ENCODE data around the gene DNASE1L2. TPM values are rescaled to one million over a fixed set of nuclear protein-coding genes. Genes with fewer than 3 reads are reported as not detected.
"Not testable (repeated sequence)": the region's sequence is repeated elsewhere in the genome, so short reads cannot be mapped to it uniquely, and the experiment has no call there.

DNASE1L2 gene, protein sequence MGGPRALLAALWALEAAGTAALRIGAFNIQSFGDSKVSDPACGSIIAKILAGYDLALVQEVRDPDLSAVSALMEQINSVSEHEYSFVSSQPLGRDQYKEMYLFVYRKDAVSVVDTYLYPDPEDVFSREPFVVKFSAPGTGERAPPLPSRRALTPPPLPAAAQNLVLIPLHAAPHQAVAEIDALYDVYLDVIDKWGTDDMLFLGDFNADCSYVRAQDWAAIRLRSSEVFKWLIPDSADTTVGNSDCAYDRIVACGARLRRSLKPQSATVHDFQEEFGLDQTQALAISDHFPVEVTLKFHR
- total RNA-seq = 17.3 TPM

DNA sequence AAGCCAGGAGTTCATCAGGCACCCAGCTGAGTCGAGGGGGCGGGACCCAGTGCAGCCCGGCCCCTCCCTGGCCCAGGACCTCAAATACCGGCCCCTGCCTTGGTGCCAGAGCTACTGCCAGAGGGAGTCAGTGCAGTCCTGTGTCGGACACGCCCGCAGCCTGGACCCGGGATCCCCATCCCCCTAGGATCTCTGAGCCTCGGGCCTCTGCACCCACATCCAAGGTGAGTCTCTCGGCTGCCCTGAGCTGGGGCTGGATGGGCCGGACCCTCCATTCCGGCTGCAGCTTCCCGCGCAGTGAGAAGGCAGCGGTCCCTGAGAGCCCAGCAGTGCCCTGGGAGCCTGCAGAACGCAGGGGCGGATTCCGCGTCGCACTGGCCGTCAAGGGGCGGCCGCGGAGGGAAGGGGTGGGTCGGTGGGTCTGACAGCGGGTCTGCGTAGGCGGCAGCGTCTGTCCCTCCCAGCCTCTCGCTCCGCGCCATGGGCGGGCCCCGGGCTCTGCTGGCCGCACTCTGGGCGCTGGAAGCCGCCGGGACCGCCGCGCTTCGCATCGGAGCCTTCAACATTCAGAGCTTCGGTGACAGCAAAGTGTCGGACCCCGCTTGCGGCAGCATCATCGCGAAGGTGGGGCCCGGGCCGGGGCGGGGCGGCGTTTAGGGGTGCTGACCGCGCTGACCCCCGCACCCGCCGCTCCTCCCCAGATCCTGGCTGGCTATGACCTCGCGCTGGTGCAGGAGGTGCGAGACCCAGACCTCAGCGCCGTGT is at the start of gene DNASE1L2:
TSS of gene DNASE1L2 (plus strand) at position 108 of the 765 bp plus-strand sequence. CDS start at position 481, 373 bp downstream.
- no peak for DNase-seq

DNA sequence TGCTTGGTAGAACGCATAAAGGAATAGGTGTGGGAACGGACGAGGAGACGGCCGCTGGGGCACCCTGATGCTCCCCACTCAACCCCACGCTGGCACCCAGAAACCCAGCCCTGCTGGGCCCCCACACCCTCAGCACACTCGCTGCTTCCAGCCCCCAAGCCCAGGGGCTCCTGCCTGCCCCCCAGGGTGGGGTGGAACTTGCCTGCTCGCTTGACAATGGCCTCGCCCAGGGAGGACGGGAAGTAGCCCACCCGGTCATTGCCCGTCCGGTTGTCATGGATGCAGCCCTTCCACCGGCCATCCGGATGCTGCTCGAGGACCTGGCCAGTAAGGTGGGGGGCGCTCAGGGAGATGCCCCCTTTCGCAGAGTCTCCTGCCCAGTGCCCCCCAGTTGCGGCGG is 49.7 kb upstream of the DNASE1L2 start:
- DNase-seq = no peak

DNA sequence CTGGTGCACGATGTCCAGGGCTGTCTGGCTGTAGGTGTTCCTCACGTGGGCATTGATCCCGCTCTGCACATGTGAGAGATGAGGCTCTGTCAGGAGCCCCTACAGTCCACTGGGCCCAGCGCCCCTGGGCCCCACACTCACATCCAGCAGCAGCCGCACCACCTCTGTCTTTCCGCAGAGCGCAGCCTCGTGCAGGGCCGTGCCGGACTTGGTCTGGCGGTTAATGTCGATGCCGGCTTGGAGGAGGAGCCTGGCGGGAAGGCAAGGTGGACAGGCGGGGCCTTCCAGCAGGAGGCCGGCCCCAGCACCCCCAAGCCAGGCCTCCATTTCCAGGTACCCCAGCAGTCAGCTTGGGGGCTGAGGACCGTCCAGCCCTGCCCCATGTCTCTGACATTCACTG is 49.0 kb upstream of the DNASE1L2 start:
- no peak for DNase-seq

DNA sequence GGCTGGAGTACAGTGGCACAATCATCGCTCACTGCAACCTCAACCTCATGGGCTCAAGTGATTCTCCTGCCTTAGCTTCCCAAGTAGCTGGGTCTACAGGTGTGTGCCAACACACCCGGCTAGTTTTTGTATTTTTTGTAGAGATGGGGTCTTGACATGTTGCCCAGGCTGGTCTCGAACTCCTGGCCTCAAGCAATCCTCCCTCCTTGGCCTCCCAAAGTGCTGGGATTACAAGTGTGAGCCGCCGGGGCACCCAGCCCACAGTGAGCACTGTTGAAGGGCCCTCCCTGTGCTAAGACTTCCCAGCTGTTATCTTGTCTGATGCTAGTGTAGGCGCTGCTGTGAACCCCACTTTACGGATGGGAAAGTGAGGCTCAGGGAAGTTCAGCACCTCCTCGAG is 47.8 kb upstream of the DNASE1L2 start:
- no peak for DNase-seq

DNA sequence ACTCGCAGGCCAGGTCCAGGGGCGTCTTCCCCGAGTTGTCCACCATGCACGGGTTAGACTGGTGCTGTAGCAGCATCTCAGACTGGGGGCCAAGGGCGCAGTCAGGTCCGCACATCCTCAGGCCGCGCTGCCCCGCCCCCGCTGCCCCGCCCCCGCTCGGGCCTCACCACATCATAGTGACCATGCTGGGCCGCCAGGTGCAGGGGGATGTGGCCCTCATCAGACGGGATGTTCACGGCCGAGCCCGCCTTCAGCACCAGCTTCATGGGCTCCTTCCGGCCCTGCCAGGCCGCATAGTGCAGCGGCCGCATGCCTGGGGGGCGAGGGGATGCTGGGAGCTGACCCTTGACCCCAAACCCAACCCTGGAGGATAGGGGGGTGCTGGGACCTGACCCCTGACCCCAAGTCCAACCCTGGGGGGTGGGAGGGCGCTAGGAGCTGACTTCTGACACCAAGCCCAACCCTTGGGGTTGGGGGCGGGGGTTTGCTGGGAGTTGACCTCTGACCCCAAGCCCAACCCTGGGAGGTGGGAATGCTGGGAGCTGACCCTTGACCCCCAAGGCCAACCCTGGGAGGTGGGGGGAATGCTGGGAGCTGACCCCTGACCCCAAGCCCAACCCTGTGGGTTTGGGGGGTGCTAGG is 46.9 kb upstream of the DNASE1L2 start:
- no peak for DNase-seq

DNA sequence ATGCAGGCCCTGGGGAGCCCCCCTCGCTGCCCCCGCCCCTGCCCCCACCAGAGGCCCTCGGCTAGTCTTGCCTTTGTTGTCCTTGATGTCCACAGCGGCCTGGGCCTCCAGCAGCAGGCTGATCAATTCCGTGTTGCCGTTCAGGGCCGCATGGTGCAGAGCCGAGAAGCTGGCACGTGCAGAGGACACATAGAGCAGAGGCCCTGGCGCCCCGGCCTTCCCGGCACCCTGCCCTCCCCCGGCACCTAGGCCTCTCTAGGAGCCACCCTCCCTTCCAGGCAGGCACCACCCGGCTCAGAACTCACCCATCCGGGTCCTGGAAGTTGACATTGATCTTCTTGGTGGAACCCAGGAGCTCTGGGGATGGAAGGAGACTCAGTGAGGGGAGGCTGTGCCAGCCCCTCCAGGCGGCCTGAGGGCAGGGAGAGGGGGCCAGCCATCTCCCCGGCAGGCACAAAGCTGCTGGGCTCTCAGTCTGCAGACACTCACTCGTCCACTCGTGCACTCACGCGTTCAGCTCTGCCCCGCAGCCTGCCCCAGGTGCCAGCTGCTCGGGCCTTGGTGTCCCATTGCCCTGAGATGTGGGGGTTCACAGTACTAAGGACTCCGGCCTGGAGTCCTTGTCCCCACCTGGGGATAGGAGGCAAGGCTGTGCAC is 46.1 kb upstream of the DNASE1L2 start:
- no peak for DNase-seq

DNA sequence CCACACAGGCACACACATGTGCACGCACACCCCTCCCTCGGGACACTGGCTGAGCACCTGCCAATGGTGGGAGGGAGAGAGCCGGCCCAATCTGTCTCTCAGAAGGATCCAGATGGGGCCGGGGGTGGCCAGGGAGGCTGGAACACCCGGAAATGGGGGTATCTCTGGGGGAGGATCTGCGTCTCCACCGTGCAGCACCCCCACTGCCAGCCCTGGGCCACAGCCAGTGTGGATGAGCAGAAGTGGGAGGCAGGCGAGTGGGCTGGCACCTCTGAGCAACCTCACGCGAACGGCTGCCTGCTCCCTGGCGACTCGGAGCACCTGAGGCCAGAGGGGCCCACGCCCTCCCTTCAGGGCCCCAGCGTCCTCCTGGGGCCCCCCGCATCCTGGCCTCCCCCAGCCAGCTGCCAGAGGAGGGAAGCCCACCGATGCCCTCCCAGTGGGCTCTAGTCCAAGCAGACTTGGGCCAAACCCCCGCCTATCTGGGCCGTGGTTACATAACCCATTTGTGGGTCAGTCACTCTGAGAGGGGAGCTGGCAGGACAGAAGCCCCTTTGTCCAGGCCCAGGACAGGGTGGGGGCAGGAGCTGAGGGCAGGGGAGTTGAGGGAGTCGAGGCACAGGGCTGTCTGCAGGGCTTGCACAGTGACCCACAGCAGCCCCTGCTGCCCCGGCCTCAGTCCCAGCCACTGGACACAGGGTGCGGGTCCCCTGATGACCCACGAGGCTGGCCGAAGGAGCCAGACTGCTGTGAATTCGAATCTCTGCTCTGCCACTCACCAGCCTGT is 45.4 kb upstream of the DNASE1L2 start:
- no peak for DNase-seq

DNA sequence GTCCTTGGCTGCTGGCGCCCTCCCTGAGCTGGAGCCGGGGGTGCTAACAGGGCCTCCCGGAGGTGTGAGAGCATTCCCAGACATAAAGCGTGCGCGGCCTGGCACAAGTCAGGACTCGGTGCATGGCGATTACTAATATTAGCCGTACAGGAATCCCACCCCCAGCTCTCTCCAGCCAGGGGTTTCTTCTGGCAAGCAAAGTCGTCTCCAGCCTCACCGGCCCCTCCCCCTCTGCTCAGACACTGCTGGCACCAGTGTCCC is 44.9 kb upstream of the DNASE1L2 start:
- DNase-seq = no peak

DNA sequence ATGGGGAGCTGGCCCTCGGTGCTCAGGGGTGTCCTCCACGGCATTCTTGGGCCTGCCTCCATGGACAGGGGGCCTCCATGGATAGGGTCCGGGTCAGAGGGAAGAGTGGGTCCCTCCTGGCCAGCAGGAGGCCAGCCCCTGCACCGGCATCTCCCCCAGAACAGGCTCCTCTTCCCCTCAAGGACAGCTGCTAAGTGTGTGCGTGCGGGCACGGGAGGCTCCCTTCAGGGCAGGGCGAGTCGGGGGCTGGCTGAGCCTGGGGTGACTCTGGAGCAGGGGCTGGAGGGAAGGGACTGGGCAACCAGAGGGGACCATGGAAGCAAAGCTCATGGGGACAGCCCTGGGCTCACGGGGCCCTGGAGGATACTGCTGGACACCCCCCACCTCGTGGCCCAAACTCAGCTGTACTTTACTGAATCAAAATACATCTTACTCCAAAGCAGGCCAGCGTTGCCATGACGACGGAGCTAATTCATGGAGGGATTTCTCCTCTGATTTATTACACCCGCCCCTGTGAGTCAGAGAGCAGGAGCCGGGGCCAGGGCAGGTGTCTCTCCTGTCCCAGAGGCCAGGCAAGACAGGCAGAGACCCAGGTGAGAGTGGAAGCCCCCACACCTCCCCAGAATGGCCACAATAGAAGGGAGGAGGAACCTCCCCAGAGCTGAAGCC is 41.9 kb upstream of the DNASE1L2 start:
- DNase-seq = peak; percentile 15

DNA sequence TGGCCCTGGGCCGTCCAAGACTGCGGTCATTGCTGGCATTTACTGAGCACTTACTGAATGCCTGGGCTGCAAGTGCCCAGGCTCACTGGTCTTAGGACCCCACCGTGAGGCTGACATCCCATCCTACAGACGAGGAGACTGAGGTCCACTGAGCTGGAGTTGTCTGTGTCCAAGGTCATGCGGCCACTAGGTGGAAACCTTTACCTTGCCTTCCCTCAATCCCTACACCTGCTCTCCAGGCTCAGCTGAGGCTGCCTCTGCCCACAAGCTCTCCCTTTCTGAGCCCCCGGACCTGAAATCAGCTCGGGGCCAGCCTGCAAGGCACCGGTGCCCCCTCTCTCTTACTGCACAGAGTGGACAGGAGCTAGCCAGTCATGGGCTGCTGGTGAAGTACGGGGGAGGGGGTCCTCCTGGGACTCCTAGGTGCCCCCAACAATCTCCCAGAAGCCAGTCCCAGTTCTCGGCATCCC is 41.4 kb upstream of the DNASE1L2 start:
- DNase-seq = no peak

DNA sequence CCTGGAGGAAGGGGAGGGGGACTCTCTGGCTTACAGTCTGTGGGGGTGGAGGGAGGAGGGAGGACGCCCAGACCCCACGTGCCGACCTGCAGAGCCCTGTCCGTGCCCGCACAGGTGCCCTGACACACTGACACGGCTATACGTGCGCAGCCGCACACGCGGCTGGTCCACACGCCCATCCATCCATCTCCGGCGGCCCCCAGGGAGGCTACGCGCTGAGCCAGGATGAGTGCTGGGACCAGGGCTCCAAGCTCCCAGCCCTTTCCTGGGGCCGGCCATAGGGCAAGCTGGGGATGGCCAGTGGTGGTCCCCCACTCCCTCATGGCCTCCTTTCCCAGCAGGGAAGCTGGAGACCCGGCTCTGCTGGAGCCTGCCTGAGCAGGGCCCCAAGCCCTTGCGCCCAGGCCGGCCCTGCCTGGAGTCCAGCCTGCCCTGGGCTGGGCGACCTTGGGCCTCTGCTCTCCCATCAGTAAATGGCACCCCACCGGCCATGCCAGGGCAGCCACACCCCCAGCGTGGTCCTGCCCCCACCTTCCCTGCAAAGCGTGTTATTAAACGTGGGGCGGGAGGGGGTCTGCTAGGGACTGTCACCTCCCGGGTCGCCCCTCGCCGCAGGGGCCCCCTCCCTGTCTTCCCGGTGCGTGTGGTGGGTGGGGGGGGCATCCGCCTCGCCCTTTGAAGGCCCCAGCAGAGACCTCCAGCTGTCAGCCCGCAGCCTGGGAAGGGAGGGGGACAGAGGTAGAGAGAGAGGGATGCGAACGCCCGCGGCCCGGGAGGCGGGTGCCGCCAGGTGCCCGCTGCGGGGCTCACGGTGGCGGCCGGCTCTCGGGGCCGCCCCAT is 40.7 kb upstream of the DNASE1L2 start:
- DNase-seq = no peak

DNA sequence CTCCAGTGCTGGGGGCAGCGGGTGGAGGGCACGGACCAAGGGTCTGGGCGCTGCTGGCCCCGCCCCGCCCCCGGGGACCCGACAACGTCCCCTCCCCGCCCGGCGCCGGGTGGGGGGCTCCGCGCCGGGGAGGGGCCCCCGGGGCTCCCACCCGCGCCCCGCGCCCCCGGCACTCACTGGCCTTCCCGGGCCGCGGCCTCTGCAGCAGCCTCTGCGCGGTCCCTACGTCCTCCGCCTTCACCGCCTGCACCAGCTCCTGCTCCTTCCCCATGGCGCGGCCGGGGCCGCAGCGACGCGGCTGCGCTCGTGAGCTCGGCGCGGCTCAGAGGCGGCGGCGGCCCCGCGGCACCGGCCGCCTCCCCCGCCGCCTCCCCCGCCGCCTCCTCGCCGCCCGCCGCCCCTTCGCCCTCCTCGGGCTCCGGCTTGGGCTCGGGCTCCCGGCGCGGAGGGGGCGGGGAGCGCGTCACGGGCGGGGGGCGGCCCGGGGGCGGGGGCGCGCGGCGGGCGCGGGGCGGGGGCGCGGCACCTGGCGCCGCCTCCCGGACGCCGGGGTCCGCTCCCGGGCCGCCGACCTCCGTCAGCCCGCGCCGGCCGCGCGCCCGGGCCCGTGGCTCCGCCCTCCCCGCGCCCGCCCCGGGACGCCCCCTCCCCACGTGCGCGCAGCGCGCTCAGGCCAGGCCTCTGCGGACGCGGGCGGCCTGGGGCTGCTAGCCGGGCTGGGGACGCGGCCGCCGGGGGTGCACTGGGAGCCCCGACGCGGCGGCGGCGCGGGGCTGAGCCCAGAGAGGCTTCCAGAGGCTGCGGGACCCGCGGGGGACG is 39.9 kb upstream of the DNASE1L2 start, which contains the start of gene CASKIN1:
TSS of gene CASKIN1 (minus strand) at position 444 of the 819 bp plus-strand sequence. CDS start at position 271, 173 bp downstream.
- DNase-seq = no peak

DNA sequence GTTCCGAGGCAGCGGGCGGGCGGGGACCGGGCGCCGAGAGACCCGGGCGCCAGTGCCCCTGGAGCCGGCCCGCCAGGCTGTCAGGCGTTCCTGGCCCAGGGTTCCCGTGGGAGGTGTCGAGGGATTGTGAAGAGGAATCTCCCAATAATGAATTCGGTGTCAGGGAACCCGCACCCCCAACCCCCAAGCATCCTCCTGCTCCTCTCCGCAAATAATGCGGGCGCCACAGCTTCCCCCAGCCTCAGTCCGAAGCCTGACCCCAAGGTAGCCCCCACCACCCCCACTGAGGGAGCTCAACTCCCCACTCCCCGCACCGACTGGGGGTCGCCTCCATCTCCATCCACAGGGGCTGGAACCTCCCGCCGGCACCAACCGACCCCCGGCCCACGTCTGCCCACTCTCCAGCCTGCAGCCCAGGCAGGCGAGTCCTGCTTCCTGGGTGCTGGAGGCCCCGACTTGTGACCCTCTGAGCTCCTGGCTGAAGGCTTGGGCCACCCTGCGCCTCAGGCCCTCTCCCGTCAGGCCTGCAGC is 39.2 kb upstream of the DNASE1L2 start:
- no peak for DNase-seq

DNA sequence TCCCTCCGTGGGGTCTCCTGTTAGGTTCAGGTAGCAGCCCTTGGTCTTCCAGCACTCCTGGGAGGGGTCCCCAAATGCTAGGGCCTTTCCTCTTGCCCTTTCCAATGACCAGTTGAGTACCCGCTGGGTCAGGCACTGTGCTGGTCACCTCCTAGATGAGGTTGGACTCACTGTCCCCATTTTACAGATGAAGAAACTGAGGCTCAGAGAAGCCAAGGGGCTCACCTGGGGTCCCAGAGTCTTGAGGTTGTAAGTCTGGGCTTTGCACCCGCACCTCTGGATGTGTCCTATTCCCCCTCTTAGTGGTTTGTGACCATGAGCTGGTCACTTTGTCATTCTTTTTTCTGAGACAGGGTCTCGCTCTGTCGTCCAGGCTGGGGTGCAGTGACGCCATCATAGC is 38.5 kb upstream of the DNASE1L2 start:
- no peak for DNase-seq

DNA sequence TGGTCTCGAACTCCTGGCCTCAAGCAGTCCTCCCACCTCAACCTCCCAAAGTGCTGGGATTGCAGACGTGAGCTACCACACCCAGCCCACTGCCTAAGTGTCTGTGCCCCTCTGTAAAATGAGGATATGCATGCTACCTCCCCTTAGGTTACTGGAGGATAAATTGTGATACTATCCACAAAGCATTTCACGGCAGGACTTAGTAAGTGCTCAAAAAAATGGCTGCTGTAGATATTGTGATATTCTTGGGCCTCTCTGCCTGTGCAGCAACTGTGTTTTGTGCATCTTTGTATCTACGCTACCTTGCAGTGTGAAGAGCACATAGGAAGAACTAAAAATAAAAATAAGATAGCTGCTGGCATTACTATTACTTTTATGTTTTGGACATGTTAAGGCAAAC is 38.0 kb upstream of the DNASE1L2 start:
- no peak for DNase-seq

DNA sequence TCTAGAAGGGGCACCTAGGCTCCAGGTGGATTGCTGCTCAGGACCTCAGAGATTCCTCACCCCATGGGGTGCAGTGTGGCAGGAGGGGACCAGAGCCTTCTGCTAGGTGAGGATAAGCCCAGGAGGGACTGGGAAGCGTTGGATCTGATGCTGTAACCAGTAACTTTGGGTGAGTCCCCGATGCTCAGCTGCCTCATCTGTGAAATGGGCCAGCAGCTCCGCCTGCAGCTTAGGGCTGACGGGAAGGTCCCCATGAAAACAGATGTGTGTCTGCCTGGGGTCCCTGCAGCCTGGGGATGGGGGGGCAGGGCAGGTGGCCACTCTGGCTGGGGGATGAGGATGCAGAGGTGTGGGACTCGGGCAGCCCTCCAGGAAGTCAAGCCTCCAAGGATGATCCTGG is 37.1 kb upstream of the DNASE1L2 start:
- DNase-seq = no peak

DNA sequence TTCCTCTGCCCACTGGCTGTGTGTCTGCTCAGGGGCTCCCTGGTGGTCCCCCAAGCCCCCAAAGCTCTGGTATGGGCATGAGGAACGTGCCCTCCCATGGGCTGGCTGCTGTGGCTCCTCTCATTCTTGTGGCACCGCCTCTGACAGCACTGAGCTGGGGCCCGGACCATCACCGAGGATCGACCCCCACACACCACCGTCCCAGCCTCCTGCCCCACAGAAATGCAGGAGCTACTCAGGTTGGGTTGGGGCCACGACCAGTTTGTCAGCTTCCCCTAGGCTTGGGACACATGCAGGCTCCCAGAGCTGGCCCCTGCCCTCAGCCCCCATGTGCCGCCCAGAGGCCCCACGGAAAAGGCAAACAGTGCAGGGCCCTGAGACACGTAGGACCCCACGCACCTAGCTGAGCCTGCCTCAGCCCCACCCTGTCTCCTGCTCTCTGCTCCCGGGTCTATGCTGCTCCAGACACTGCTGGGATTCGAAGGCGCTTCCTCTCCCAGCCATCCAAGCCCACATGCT is 36.6 kb upstream of the DNASE1L2 start:
- no peak for DNase-seq

DNA sequence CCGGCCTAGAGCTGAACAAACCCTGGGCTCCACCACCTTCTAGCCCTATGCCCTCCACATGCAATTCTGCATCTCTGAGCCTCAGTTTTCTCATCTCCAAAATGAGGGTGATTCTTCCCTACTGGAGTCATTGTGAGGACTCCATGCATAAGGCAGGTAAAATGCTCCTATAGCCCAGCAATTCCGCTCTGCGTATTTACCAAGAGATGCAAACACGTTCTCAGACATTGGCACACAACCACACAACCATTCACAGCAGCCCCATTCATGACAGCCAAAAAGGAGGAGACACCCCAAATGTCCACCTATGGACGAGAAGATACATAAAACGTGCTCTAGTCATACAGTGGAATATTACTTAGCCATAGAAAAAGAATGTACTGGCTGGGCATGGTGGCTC is 35.9 kb upstream of the DNASE1L2 start:
- DNase-seq = no peak

DNA sequence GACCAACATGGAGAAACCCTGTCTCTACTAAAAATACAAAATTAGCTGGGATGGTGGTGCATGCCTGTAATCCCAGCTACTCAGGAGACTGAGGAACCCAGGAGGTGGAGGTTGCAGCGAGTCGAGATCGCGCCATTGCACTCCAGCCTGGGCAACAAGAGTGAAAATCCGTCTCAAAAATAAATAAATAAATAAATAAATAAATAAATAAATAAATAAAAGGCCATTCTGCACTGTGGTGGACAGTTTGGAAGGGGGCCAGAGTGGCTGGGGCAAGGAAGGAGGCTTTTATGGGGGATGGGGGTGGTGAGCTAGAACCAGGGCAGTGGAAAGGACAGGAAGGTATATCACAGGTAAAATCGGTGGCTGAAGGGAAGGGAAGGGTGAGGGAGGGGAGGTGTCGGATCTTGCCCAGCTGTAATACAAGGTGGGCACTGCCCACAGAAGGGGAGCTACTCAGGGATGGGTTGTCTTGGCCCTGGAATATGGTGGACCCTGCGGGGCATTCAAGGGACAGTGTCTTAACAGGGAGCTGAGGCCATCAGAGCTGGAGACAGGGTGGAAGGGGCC is 33.0 kb upstream of the DNASE1L2 start:
- not testable (repeated sequence) for DNase-seq
